HL-60/S4 treated with retinoic acid at 250 ng/mL for 4 days and 3 days (cell line): Measurements from ENCODE around the gene ICA1.

Source experiments
- in situ Hi-C: fragments of 300-500 bp; cut with MboI; formaldehyde crosslinking; loops from 2 replicates; pipeline ENCODE4 v1.7.0; 2022; ENCODE audit warnings: low sequenced_read_pairs

Gene ICA1

GRCh38 chr7:8205537-8205936 lies 56.4 kb downstream of the ICA1 start:
- in situ Hi-C loops, result loop anchor here (25.0 kb wide), 2 partner anchors 618 to 1243 kb away; no protein-coding TSS in a partner anchor

GRCh38 chr7:8205031-8205387 lies 57.0 kb downstream of the ICA1 start:
- in situ Hi-C loops, result loop anchor here (25.0 kb wide), 2 partner anchors 618 to 1243 kb away; no protein-coding TSS in a partner anchor

- in situ Hi-C loops, result loop anchor here (25.0 kb wide), 2 partner anchors 617 to 1242 kb away; no protein-coding TSS in a partner anchor
Observed at GRCh38 chr7:8204339-8205030, 57.5 kb downstream of the ICA1 start.

GRCh38 chr7:8201846-8202441 lies 60.0 kb downstream of the ICA1 start:
- in situ Hi-C loops, result loop anchor here (25.0 kb wide), 2 partner anchors 615 to 1240 kb away; no protein-coding TSS in a partner anchor

GRCh38 chr7:8200717-8201116 lies 61.2 kb downstream of the ICA1 start:
- in situ Hi-C loops, result loop anchor here (25.0 kb wide), 2 partner anchors 613 to 1238 kb away; no protein-coding TSS in a partner anchor

- in situ Hi-C loops, result loop anchor here (25.0 kb wide), 2 partner anchors 613 to 1238 kb away; no protein-coding TSS in a partner anchor
Observed at GRCh38 chr7:8200316-8200715, 61.7 kb downstream of the ICA1 start.

- in situ Hi-C loops, result no loop called here
Observed at GRCh38 chr7:8197994-8198698, 63.8 kb downstream of the ICA1 start.

GRCh38 chr7:8192897-8193296 lies 69.1 kb downstream of the ICA1 start:
- in situ Hi-C loops, result no loop called here

- in situ Hi-C loops, result no loop called here
Observed at GRCh38 chr7:8190119-8190895, 71.7 kb downstream of the ICA1 start.

- in situ Hi-C loops, result no loop called here
Observed at GRCh38 chr7:8189625-8190024, 72.3 kb downstream of the ICA1 start.

- in situ Hi-C loops, result no loop called here
Observed at GRCh38 chr7:8185926-8186683, 75.9 kb downstream of the ICA1 start.

GRCh38 chr7:8184221-8184620 lies 77.7 kb downstream of the ICA1 start:
- in situ Hi-C loops, result no loop called here

GRCh38 chr7:8179486-8179885 lies 82.5 kb downstream of the ICA1 start:
- in situ Hi-C loops, result no loop called here

GRCh38 chr7:8178353-8178752 lies 83.6 kb downstream of the ICA1 start:
- in situ Hi-C loops, result no loop called here

- in situ Hi-C loops, result no loop called here
Observed at GRCh38 chr7:8177109-8177933, 84.6 kb downstream of the ICA1 start.

GRCh38 chr7:8176370-8177081 lies 85.4 kb downstream of the ICA1 start:
- in situ Hi-C loops, result no loop called here

- in situ Hi-C loops, result no loop called here
Observed at GRCh38 chr7:8175929-8176369, 86.0 kb downstream of the ICA1 start.
